Measurements from ENCODE around the gene SCPEP1. TPM values are rescaled to one million over a fixed set of nuclear protein-coding genes. Genes with fewer than 3 reads are reported as not detected.

SCPEP1 gene
- total RNA-seq, 6 experiments from 2014 or later, result 9.2 to 35.4 (median 24.8) TPM

- no peak for ATAC-seq
- no peaks in the 10 kb centered on the region for H3K9me3 ChIP-seq
- H3K4me1 ChIP-seq, result no peaks in the 10 kb centered on the region
- no peak for TF ChIP-seq POLR2A (IDR thresholded peaks at IDR 0.05)
- TF ChIP-seq CTCF (IDR thresholded peaks at IDR 0.05), result no peak
- H3K36me3 ChIP-seq, result no peaks in the 10 kb centered on the region
- no peak overlapping the region for H3K27ac ChIP-seq
- peak overlapping the region; percentile 29 to 49 (median 44) for H3K4me3 ChIP-seq
- DNase-seq, result no peak
- intact Hi-C loops (cut with DNase I), result no loop called here
- H3K27me3 ChIP-seq, result no peaks in the 10 kb centered on the region
- 35% methylated on average over 27 of the region's 49 CpGs for WGBS (ENCODE audit: insufficient coverage, low coverage, low lambda C conversion rate, missing lambda C conversion rate)
Observed at GRCh38 chr17:57044976-57045867, 67.3 kb downstream of the SCPEP1 start.

- WGBS (ENCODE audit: insufficient coverage, low coverage, low lambda C conversion rate, missing lambda C conversion rate), result 10% methylated on average over 14 of the region's 69 CpGs
- TF ChIP-seq POLR2A (IDR thresholded peaks at IDR 0.05), result no peak
- TF ChIP-seq CTCF (IDR thresholded peaks at IDR 0.05), result no peak
- Histone ChIP-seq H3K4me3 (peak overlapping the region; percentile 29 to 49 (median 44)), H3K4me1 (no peaks in the 10 kb centered on the region), H3K27me3 (no peaks in the 10 kb centered on the region), H3K36me3 (no peaks in the 10 kb centered on the region), H3K27ac (no peak overlapping the region), H3K9me3 (no peaks in the 10 kb centered on the region)
- DNase-seq (peak; percentile 52 to 66 (median 60)), ATAC-seq (peak; percentile 73 to 91 (median 84))
- intact Hi-C loops (cut with DNase I), result no loop called here
Observed at GRCh38 chr17:57045868-57046704, 68.2 kb downstream of the SCPEP1 start.

GRCh38 chr17:57046749-57047148 is 68.8 kb downstream of the SCPEP1 start:
- no peak for DNase-seq
- no peak for ATAC-seq

GRCh38 chr17:57048096-57048495 is 70.2 kb downstream of the SCPEP1 start:
- no peak for ATAC-seq
- Histone ChIP-seq H3K9me3 (no peaks in the 10 kb centered on the region), H3K4me1 (no peaks in the 10 kb centered on the region), H3K27me3 (no peaks in the 10 kb centered on the region), H3K27ac (no peak overlapping the region), H3K36me3 (no peaks in the 10 kb centered on the region), H3K4me3 (no peak overlapping the region)
- intact Hi-C loops (cut with DNase I), result no loop called here
- no peak for TF ChIP-seq CTCF (IDR thresholded peaks at IDR 0.05)
- TF ChIP-seq POLR2A (IDR thresholded peaks at IDR 0.05), result no peak
- 100% methylated on average over 2 of the region's 2 CpGs for WGBS (ENCODE audit: insufficient coverage, low coverage, low lambda C conversion rate, missing lambda C conversion rate)
- DNase-seq, result no peak

More at GRCh38 chr17:57046749-57047148, 68.8 kb downstream of the SCPEP1 start:
- Histone ChIP-seq H3K9me3 (no peaks in the 10 kb centered on the region), H3K27me3 (no peaks in the 10 kb centered on the region), H3K4me3 (peak overlapping the region in 2 of 3 donors; percentile 44 to 49), H3K4me1 (no peaks in the 10 kb centered on the region), H3K36me3 (no peaks in the 10 kb centered on the region), H3K27ac (no peak overlapping the region)
- no peak for TF ChIP-seq POLR2A (IDR thresholded peaks at IDR 0.05)
- no peak for TF ChIP-seq CTCF (IDR thresholded peaks at IDR 0.05)
- WGBS (ENCODE audit: insufficient coverage, low coverage, low lambda C conversion rate, missing lambda C conversion rate), result 66% methylated on average over 9 of the region's 18 CpGs
- intact Hi-C loops (cut with DNase I), result no loop called here

All from right lobe of liver (tissue), 6 donors.